GM19035 (cell line): ENCODE measurements around the gene UCKL1.

ENCODE experiments used
- ATAC-seq: cut with Tn5 transposase; IDR thresholded peaks from one replicate; pipeline ENCODE4 v1.9.1; 2021; ENCODE audit not compliant: unreplicated experiment

The UCKL1 gene

DNA sequence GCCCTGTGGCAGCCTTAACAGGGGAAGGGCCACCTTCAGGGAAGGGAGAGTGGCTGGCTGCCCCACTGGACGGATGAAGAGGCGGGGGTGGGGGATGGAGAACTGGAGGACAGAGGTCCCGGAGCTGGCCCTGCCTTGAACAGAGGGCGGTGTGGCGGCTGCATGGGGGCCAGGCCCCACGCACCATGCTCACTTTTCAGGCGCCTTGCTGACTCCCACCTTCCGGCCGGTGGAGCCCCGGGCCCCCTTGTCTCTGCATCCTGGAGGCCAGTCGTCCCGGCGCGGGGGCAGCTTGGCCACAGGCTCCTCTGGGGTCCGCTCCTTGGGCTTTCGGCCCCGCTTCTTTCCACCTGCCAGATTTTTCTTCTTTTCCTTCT, 3.5 kb upstream of the UCKL1 start:
- no peak for ATAC-seq

DNA sequence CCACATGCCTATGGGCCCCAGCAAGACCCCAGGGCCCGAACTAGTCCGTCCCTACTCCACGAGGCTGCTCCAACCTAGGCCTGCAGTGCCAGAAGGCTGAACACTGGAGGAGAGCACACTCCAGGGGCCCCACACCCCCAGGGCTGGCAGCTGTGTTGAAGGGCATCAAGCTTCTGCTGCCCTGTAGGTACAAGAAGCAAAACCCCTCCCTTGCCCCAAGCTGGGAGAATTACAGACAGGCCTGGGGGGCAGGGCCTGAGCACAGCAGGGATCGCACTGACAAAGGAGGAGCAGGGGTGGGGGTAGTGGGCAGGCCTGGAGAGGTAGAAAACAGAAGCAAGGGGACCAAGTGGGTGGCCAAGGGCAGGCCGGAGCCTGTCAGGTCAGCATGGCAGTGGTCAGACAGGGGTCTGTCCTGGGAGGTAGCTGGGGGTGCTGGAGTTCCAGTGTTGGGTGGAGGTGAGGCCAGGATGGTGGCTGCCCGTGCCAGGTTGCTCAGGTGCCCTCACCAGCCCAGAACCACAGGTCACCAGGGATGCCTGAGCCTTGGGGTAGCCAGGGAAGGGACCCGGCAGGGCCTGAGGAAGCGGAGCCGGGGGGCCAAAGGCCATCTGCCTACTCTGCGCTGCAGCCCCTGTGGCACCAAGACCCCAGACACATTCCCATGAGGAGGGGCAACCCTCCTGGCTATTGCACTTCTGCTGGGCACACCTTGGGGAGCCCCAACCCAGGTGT, 2.9 kb upstream of the UCKL1 start:
- no peak for ATAC-seq

DNA sequence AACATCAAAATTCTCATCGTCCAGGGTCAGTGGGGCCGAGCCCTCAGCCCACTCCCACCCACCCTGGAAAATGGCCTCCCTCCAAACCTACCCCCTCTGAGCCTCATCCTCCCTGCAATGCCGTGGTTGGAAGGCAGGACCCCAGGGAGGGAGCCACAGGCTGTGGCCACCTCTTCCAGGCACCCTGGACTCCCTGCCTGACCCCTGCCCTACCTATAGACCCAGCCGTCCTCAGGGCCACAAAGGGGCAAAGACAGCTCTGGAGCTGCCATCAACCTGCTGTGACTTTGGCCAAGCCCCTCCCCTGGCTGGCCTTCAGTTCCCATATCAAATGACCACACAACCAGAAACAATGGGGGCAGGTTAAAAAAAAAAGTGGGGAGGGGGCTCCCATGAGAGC, 2.3 kb upstream of the UCKL1 start:
- no peak for ATAC-seq

DNA sequence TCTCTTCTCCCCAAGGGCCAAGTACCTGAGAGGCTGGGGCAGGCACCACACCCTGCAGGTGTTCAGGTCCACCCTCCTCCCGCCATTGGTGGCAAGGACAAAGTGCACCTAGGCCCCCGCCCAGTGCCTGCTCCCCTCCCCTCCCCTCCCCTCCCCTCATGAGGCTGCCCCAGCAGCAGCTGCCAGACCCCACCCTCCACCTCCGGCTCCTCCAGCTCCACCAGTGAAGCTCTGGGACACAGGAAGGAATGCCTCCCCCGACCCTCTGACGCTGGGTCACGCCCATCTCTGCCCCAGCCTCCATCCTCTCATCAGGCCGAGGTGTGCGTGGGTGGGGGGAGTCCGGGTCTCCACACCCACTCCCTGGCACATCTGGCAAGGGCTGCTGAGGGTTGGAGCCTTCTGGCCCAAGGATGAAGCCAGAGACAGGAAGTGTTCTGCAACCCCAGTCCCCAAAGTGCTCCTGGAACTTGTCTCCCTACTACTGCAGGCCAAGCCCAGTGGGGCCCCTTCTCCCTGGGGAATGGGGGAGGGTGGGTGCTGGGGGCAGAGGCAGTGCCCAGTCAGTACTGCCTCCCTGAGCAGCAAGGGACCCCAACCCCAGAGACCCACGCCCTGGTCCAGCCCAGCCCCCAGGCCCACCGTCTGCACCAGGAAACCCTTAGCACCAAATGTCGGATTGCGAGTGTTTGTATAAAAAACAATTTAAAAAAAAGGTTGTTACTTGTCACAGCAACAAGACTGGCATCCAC, 1.6 kb upstream of the UCKL1 start:
- ATAC-seq = no peak

DNA sequence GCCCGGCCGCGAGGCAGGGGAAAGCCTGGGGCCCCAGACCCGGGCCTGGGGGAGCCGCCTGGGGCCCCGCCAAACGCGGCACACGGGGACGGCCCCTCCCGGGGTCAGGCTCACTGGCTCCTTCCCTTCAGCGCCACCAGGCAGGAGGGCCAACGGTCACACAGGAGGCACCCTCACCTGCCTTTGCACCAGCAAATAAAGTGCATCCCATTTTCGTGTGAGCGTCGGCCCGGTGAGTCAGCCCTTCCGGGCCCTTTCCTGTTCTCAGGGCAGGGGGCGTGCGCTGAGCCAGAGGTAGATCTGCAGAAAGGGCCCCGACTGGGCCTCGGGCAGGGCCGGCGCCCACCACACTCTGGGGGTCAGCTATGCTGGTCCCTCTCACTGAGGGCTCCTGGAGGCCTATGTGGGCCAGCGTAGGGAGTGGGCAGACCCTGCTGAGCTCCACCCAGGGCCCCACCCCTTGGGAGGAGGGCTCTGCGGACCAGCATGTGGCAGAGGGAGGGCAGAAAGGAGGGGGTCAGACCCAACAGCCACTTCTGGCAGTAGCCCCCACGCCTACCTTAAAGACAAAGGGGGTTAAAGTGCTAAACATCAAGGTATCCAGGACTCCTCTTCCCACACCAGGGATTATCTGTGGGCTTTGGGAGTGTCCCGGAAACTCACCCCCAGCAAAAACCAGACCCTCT, 931 bp upstream of the UCKL1 start:
- ATAC-seq = peak; percentile 20

DNA sequence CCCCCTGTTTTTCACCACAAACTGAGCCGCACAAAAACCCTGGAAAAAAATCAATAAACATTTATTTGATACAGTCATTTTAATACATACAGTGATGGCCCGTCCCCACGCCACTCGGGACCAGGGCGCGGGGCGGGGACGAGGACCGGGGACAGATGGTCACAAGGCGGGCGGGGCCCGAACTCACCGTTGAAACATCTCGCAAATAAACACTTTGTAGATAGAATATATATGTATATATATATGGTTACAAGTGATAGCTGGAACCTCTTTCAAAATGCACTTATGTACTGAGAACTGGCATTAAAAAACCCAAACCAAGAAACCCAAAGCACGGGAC, 418 bp upstream of the UCKL1 start:
- ATAC-seq = no peak

DNA sequence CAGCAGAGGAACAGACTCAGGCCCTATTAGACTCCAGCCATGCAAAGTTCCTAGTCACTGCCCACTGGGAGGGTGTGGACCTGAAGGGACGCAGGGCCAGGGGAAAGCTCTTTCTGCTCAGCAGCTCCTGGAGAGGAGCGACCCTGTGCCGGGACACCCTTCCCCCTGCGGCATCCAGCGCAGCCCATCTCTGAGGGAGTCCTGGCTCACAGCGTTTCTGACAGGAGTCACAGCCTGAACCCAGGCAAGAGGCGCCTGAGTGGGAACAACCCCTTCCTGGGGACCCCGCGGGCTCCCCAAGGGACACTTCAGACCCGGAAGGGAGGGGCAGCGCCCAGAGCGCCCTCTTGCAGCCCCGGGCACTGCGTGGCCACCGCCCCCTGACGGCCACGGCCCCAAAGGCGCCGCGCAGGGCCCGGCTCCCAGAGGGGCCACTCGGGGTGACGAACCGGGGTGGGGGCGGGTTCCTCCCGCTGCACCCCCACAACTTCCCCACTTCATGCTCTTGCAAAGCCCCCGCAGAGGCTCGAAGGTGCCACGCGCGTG, 862 bp downstream of the UCKL1 start:
- ATAC-seq = peak; percentile 15

DNA sequence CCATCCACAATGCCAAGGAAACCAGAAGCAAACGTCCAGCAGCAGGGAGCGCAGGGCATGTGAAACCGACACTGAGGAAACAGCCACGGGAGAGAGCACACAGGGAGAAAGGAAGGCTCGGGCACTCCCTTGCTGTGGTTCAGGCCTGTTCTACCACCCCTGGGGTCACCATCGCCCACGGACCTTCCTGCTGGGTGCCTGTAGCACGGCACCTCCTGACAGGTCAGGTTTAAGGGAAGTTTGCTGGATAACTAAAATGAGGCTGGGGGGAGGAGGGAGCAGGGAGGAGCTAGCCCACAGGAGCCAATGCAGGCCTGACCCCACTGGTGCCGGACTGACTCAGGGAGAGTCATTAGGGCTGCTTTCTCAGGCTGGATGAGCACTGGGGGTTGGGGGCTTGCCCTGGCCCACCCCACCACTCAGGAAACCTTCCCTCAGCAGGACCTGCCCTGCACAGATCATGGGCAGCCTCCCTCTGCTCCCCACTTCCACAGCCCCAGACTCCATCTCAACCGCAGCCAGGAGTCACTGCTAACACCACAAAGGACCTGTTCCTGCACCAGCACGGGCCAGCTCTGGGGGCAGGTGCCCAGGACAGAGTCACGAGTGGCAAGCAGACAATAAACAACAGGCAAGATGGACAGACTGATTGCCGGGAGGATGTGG, 2.3 kb downstream of the UCKL1 start:
- no peak for ATAC-seq

DNA sequence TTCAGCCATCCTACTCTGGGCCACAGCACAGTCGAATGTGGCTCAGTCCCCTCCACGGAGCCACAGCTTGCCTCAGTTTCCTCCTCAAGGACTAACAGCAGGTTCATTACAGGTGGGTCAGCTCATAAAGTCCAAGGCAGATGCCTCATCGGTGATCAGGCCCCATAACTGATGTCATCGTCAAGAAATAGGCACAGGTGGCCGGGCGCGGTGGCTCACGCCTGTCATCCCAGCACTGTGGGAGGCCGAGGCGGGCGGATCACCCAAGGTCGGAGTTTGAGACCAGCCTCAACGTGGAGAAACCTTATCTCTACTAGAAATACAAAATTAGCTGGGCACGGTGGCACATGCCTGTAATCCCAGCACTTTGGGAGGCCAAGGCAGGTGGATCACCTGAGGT, 3.4 kb downstream of the UCKL1 start:
- ATAC-seq = no peak

DNA sequence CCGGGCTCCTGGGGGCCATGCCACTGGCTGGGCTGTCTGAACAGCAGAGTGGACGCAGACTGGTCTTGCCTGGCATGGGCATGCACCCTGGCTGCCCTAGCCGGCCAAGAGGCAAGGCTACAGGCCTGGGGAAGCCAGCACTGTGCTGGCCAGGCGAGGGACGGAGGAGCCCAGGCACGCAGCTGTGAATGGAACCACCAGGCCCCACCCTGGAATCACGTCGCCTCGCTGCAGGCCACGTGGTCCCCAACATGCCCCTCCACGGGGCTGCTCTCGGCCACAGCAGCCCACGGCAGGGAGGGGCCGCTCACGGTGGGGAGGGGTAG, 4.0 kb downstream of the UCKL1 start:
- no peak for ATAC-seq

DNA sequence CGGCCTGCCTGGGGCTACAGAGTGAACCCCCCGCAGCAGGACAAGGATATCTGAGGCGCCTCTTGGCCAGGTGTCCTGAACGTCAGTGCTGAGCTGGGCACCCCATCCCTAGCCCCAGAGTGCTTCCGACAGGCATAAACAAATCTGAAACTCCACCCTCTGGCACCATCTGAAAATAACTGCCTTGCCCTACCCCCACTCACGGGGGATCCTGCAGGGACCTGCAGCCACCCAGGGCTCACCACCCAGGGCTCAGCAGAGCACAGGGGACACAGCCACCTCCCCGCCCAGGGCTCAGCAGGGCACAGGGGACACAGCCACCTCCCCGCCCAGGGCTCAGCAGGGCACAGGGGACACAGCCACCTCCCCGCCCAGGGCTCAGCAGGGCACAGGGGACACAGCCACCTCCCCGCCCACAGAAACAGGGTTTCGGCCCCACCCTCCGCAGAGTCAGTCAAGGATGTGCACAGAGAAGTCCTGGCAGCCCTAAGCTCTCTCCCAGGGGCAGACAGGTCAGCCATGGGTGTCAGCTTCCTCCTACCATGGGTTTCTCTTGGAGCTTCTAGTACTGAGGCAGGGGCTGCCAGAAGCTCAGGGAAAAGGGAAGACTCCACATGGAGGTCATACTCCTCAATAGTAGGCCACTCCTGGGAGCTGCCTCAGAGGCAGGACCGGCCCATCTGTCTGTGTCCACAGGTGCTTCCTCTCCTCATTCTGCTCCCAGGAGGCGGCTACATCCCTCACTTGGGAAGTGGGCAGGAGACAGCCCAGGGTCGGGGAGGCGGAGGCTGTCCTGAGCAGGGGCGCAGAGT, 4.6 kb downstream of the UCKL1 start:
- no peak for ATAC-seq

DNA sequence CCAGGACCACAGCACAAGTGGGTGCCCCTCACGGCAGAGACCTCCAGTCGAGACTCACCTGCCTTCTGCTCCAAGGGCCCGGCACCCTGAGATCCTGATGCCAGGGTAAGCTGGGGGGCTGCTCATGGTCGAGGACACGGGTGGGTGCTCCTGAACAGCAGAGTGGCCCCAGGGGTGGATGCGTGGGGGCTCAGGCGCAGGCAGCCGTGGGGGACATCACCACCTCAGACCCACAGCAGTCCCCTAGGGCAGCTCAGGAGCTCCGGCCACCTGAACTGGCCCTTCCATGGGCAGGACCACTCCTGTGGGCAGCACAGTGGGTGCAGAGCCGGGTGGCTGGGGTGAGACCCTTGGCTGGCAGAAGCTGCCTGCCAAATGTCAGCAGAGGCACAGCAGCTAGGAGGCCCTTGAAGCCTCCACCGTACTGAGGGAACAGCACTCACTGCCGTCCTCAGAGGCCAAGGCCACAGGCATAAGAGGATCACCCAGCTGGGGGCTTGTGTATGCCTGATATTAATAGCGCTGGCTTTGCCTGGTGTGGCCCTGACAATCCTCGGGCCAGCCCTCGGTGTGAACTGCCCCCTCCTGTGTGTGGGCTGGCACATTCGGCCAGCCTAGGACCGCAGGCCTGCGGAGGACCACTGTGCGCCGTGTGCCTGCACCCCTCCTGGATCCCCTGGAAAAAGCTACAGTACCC, 5.4 kb downstream of the UCKL1 start:
- ATAC-seq = no peak

DNA sequence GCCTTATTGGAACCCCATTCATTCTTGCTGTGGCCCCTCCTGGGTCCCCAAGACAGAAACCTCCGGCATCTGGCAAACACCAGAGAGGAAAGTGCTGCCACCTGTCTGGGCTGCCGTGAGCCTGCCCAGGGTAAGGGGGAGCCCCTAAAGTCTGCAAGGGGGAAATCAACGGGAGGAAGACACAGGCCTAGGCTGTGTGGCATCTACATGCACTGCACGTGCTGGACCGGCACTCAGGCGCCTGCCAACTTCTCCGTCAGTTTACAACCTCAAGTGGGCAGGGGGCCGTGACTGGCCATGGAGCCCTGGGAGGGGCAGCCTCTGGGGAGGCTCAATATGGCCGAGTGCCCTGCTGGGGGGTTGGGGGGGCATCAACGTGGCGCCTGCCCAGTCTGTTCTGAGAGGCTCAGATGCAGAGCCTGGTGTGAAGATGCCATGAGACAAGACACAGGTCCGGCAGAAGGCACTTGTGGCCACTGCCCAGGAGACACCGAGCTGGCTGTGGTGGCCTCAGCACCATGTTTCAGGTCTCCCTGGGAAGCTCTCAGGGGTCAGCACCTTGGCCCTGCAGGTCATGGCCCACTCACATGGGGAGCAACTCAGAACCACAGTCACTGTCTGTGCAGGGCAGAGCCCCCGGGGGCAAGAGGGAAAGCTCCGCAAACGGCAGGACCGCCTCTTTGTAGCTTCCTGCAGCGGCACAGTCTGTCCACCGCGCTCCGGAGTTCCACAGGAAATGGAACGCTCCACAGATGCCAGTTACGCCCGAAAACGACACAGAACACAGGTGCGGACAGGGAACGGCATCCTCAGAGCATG, 8.4 kb downstream of the UCKL1 start:
- ATAC-seq = no peak

DNA sequence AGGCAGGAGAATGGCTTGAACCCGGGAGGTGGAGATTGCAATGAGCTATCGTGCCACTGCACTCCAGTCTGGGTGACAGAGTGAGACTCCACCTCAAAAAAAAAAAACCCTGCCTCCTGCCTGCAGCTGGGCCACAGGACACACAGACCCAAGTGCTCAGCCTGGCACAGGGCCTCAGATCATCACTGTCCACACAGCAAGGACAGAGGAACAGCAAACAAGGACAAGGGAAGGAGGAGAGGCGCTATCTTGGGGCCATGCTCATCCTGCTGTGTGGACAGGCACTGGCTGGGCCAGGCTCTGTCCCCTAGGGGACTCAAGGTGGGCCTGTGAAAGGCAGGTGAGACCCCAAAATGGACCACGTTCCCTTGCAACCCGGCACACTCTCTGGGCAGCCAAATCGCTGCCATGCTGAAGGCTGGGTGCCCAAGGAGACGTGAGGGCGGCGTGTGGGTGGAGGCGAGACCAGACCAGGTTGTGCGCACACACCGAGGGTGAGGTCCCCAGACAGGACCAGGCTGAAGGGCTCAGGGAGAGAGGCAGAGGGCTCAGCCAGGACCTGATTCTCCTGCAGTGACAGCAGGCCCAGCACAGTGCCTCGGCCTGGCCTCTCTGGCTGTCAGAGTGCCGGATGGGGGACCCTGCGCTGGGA, 9.1 kb downstream of the UCKL1 start:
- no peak for ATAC-seq

DNA sequence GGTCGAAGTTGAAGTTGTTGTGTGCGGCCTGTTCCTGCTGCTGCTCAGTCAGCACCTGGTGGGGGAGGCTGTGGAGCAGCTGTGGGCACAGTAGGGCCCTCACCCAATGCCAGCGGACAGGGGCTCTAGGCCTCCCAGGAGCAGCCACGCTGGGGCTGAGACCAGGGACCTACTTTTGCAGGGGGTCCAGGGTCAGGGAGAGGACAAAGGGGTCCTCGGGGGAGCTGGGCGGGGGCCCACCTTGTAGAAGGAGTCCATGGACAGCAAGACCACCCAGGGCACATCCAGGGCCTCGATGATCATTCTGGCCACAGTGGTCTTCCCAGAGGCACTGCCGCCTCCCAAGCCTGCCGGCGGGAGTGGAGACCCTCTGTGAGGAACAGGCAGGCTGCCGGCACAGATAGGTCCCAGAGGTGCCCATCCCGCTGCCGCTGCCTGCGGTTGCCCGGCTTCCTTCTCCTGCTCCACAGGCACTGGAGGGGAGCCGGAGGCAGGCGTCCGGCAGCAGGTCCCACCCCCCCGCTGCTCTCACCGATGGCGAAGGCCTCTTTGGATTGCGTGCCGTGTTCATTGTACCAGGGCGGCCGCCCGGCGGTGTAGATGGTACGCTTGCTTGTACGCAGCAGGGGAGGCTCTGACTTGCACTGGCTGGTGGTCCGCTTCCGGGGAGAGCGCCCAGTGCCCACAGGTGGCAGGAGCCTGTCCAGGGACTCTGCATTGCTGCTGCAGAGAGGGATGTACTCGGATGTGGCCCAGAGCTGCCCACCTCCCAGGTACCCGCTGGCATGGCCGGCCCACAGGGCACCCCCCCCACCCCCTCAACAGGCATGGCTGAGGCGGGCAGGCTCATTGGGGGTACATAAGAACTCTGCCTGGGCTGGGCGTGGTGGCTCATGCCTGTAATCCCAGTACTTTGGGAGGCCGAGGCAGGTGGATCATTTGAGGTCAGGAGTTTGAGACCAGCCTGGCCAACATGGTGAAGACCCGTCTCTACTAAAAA, 10.0 kb downstream of the UCKL1 start:
- ATAC-seq = no peak

DNA sequence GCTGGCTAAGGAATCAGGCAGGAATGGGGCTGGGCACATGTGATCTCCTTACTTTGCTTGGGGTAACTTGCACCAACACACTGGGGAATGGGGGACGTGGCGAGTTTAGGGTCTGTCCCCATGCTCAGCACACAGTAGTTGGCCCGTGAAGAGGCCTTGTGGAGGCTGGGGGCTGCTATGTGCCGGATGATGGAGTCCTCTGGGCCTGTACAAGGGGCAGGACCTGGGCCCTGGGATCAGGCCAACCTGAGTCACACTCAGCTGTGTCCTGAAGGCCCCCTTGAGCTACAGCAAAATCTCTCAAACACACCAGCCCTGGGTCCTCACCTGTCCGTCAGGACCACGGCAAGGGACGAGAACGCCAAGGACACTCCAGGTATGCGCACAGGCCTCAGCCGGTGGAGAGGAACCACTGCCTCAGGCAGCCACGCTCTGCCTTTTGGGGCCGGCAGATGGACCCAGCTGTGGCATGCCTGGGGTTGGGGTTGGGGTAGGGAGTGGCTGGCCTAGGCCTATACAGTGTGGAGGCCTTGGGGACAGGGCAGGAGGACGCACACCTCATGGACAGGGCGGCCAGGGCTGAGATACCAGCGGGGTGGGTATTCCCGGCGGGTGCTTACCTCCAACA, 11.1 kb downstream of the UCKL1 start:
- no peak for ATAC-seq
